Measurements from ENCODE around the gene NSF.
"Not testable (repeated sequence)": the region's sequence is repeated elsewhere in the genome, so short reads cannot be mapped to it uniquely, and the experiment has no call there.

Gene NSF

DNA sequence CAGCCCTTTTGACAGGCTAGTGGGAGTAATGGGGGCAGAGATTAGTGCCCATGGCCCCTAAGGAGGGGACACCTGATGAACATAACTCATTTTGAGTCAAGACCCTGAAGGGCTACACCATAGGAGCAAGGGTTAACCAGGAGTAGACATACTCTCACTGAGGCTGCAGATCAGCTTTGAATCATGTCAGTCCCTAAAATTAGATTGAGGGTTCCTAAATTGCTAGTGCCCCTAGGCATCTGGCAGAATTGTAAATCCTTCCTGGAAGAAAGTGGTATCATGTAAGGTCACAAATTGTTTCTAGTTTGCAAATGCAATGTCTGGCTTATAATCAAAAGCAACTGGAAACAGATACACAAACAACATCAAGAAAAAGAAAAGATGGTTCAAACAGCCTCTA is 87.3 kb downstream of the NSF start:
- not testable (repeated sequence) for H2BK12ac ChIP-seq (ENCODE audit: low read length in 2 of 2); H3K79me1 ChIP-seq (replicated peaks; ENCODE audit: low read length, poor library complexity, severe bottlenecking); H3K4ac ChIP-seq (ENCODE audit: low read depth in 1 of 2, low read length in 2 of 2); H3K27me3 ChIP-seq (ENCODE audit: control insufficient read depth in 1 of 2, insufficient read depth in 1 of 2, low read length in 2 of 2); H3K9ac ChIP-seq (ENCODE audit: low read length); H3K4me3 ChIP-seq (ENCODE audit: insufficient read depth in 1 of 2, low read depth in 1 of 2, low read length in 2 of 2); H3K23ac ChIP-seq (ENCODE audit: low read length in 2 of 2); H2AFZ ChIP-seq (ENCODE audit: low read depth, low read length); H2BK5ac ChIP-seq (ENCODE audit: low read depth, low read length, poor library complexity, severe bottlenecking); H3K27ac ChIP-seq (ENCODE audit: low read length, poor library complexity, severe bottlenecking); DNase-seq; H2BK15ac ChIP-seq (ENCODE audit: low read depth, poor library complexity, severe bottlenecking); H4K91ac ChIP-seq (ENCODE audit: low read length); H3K18ac ChIP-seq (ENCODE audit: low read depth in 1 of 2, low read length in 2 of 2); H3K4me2 ChIP-seq (ENCODE audit: low read length, poor library complexity, severe bottlenecking); H4K8ac ChIP-seq (ENCODE audit: low read length); H3K9me3 ChIP-seq (ENCODE audit: control insufficient read depth, low read length); H3K36me3 ChIP-seq (ENCODE audit: control insufficient read depth in 1 of 2, insufficient read depth in 2 of 2, low read depth in 1 of 2, low read length in 2 of 2); H3K14ac ChIP-seq (ENCODE audit: low read length in 2 of 2); H2BK120ac ChIP-seq (ENCODE audit: low read depth, low read length); H3K4me1 ChIP-seq (ENCODE audit: control insufficient read depth, insufficient read depth, low read depth, low read length); H2AK5ac ChIP-seq (ENCODE audit: low read length, severe bottlenecking)

GRCh38 chr17:46683653-46684052 is 93.2 kb downstream of the NSF start:
- not testable (repeated sequence) for H2AK5ac ChIP-seq (ENCODE audit: low read length, severe bottlenecking); H2AFZ ChIP-seq (ENCODE audit: low read depth, low read length); H4K8ac ChIP-seq (ENCODE audit: low read length); DNase-seq; H3K4me1 ChIP-seq (ENCODE audit: control insufficient read depth, insufficient read depth, low read depth, low read length); H3K14ac ChIP-seq (ENCODE audit: low read length in 2 of 2); H3K79me1 ChIP-seq (replicated peaks; ENCODE audit: low read length, poor library complexity, severe bottlenecking); H2BK120ac ChIP-seq (ENCODE audit: low read depth, low read length); H2BK15ac ChIP-seq (ENCODE audit: low read depth, poor library complexity, severe bottlenecking); H3K18ac ChIP-seq (ENCODE audit: low read depth in 1 of 2, low read length in 2 of 2); H3K36me3 ChIP-seq (ENCODE audit: control insufficient read depth in 1 of 2, insufficient read depth in 2 of 2, low read depth in 1 of 2, low read length in 2 of 2); H3K23ac ChIP-seq (ENCODE audit: low read length in 2 of 2); H2BK5ac ChIP-seq (ENCODE audit: low read depth, low read length, poor library complexity, severe bottlenecking); H3K4ac ChIP-seq (ENCODE audit: low read depth in 1 of 2, low read length in 2 of 2); H4K91ac ChIP-seq (ENCODE audit: low read length); H3K9me3 ChIP-seq (ENCODE audit: control insufficient read depth, low read length); H2BK12ac ChIP-seq (ENCODE audit: low read length in 2 of 2); H3K27ac ChIP-seq (ENCODE audit: low read length, poor library complexity, severe bottlenecking); H3K4me3 ChIP-seq (ENCODE audit: insufficient read depth in 1 of 2, low read depth in 1 of 2, low read length in 2 of 2); H3K4me2 ChIP-seq (ENCODE audit: low read length, poor library complexity, severe bottlenecking); H3K27me3 ChIP-seq (ENCODE audit: control insufficient read depth in 1 of 2, insufficient read depth in 1 of 2, low read length in 2 of 2); H3K9ac ChIP-seq (ENCODE audit: low read length)
- WGBS, result no CpG with 5 or more reads among the region's 2 CpGs

GRCh38 chr17:46685284-46685683 is 94.8 kb downstream of the NSF start:
- not testable (repeated sequence) for H3K4me3 ChIP-seq (ENCODE audit: insufficient read depth in 1 of 2, low read depth in 1 of 2, low read length in 2 of 2); H3K4ac ChIP-seq (ENCODE audit: low read depth in 1 of 2, low read length in 2 of 2); H2AFZ ChIP-seq (ENCODE audit: low read depth, low read length); H3K27ac ChIP-seq (ENCODE audit: low read length, poor library complexity, severe bottlenecking); H2AK5ac ChIP-seq (ENCODE audit: low read length, severe bottlenecking); H2BK15ac ChIP-seq (ENCODE audit: low read depth, poor library complexity, severe bottlenecking); H3K27me3 ChIP-seq (ENCODE audit: control insufficient read depth in 1 of 2, insufficient read depth in 1 of 2, low read length in 2 of 2); H3K4me1 ChIP-seq (ENCODE audit: control insufficient read depth, insufficient read depth, low read depth, low read length); H2BK120ac ChIP-seq (ENCODE audit: low read depth, low read length); H3K4me2 ChIP-seq (ENCODE audit: low read length, poor library complexity, severe bottlenecking); H2BK12ac ChIP-seq (ENCODE audit: low read length in 2 of 2); H3K23ac ChIP-seq (ENCODE audit: low read length in 2 of 2); H3K14ac ChIP-seq (ENCODE audit: low read length in 2 of 2); H3K9ac ChIP-seq (ENCODE audit: low read length); H3K36me3 ChIP-seq (ENCODE audit: control insufficient read depth in 1 of 2, insufficient read depth in 2 of 2, low read depth in 1 of 2, low read length in 2 of 2); H4K91ac ChIP-seq (ENCODE audit: low read length); H3K9me3 ChIP-seq (ENCODE audit: control insufficient read depth, low read length); H3K79me1 ChIP-seq (replicated peaks; ENCODE audit: low read length, poor library complexity, severe bottlenecking); H2BK5ac ChIP-seq (ENCODE audit: low read depth, low read length, poor library complexity, severe bottlenecking); H4K8ac ChIP-seq (ENCODE audit: low read length); H3K18ac ChIP-seq (ENCODE audit: low read depth in 1 of 2, low read length in 2 of 2); DNase-seq
- no CpG with 5 or more reads among the region's 4 CpGs for WGBS

GRCh38 chr17:46692196-46692595 is 101.7 kb downstream of the NSF start:
- not testable (repeated sequence) for H3K9me3 ChIP-seq (ENCODE audit: control insufficient read depth, low read length); H2AK5ac ChIP-seq (ENCODE audit: low read length, severe bottlenecking); H3K4me1 ChIP-seq (ENCODE audit: control insufficient read depth, insufficient read depth, low read depth, low read length); H3K14ac ChIP-seq (ENCODE audit: low read length in 2 of 2); H3K27ac ChIP-seq (ENCODE audit: low read length, poor library complexity, severe bottlenecking); H2BK12ac ChIP-seq (ENCODE audit: low read length in 2 of 2); DNase-seq; H2BK15ac ChIP-seq (ENCODE audit: low read depth, poor library complexity, severe bottlenecking); H3K4me3 ChIP-seq (ENCODE audit: insufficient read depth in 1 of 2, low read depth in 1 of 2, low read length in 2 of 2); H3K4ac ChIP-seq (ENCODE audit: low read depth in 1 of 2, low read length in 2 of 2); H2BK120ac ChIP-seq (ENCODE audit: low read depth, low read length); H2AFZ ChIP-seq (ENCODE audit: low read depth, low read length); H3K36me3 ChIP-seq (ENCODE audit: control insufficient read depth in 1 of 2, insufficient read depth in 2 of 2, low read depth in 1 of 2, low read length in 2 of 2); H3K27me3 ChIP-seq (ENCODE audit: control insufficient read depth in 1 of 2, insufficient read depth in 1 of 2, low read length in 2 of 2); H3K9ac ChIP-seq (ENCODE audit: low read length); H3K79me1 ChIP-seq (replicated peaks; ENCODE audit: low read length, poor library complexity, severe bottlenecking); H3K18ac ChIP-seq (ENCODE audit: low read depth in 1 of 2, low read length in 2 of 2); H4K8ac ChIP-seq (ENCODE audit: low read length); H4K91ac ChIP-seq (ENCODE audit: low read length); H2BK5ac ChIP-seq (ENCODE audit: low read depth, low read length, poor library complexity, severe bottlenecking); H3K23ac ChIP-seq (ENCODE audit: low read length in 2 of 2); H3K4me2 ChIP-seq (ENCODE audit: low read length, poor library complexity, severe bottlenecking)
- no CpG with 5 or more reads among the region's 3 CpGs for WGBS

All from mesenchymal stem cell (in vitro differentiated cells and primary cell).